Gastroesophageal sphincter (tissue), 3 donors: ENCODE data around the gene AP1G2.

Experiments used
- CTCF ChIP-seq, 4 experiments: fragments of 200-600 bp in 2 of 4; fragments of 450-650 bp in 2 of 4; sonication (generic) in 1 of 4; IDR thresholded peaks; one replicate each; pipeline ENCODE4 v1.5.1; 2017 to 2019; ENCODE audit warnings: antibody characterized with exemption in 4 of 4, mild to moderate bottlenecking in 2 of 4, moderate library complexity in 2 of 4
- EP300 ChIP-seq: sonication (generic); formaldehyde crosslinking; IDR thresholded peaks from one replicate; pipeline ENCODE4 v1.6.1; 2017; ENCODE audit warnings: antibody characterized with exemption, mild to moderate bottlenecking
- POLR2A ChIP-seq, 2 donors: fragments of 450-650 bp; IDR thresholded peaks; one replicate each; pipeline ENCODE4 v1.6.1; 2017; ENCODE audit warnings: antibody characterized with exemption in 2 of 2, mild to moderate bottlenecking in 2 of 2, moderate library complexity in 1 of 2
- POLR2AphosphoS5 ChIP-seq: sonication (generic); formaldehyde crosslinking; IDR thresholded peaks from one replicate; pipeline ENCODE4 v1.6.1; 2017; ENCODE audit warnings: antibody characterized with exemption

- no peak for TF ChIP-seq CTCF (IDR thresholded peaks at IDR 0.05)
- no peak for TF ChIP-seq EP300
- no peak for TF ChIP-seq POLR2A (IDR thresholded peaks at IDR 0.05)
- TF ChIP-seq POLR2AphosphoS5: no peak
These were observed 41.4 kb upstream of the AP1G2 start for GRCh38 chr14:23609001-23609400.
